SIG-M5 treated with dmso at 0.1 percent for 504 hours (cell line): ENCODE measurements around the gene SHISAL2B.
"Not testable (repeated sequence)": the region's sequence is repeated elsewhere in the genome, so short reads cannot be mapped to it uniquely, and the experiment has no call there.

Source experiments
- DNase-seq: peaks from one replicate; lab custom pipeline; 2025; ENCODE audit not compliant: unreplicated experiment; lab: John Stamatoyannopoulos, UW

The SHISAL2B gene

GRCh38 chr5:64690417-64691151 lies at the start of gene SHISAL2B:
Gene SHISAL2B, plus strand, starts transcription at chr5:64690503. Its CDS starts 121 bp downstream, at chr5:64690624.
- DNase-seq = no peak

- DNase-seq = no peak
Observed at GRCh38 chr5:64644831-64645230, 45.5 kb upstream of the SHISAL2B start.

GRCh38 chr5:64646169-64646568 lies 44.1 kb upstream of the SHISAL2B start:
- no peak for DNase-seq

- no peak for DNase-seq
Observed at GRCh38 chr5:64649512-64649911, 40.8 kb upstream of the SHISAL2B start.

GRCh38 chr5:64653766-64654560 lies 36.3 kb upstream of the SHISAL2B start:
- DNase-seq = no peak

- no peak for DNase-seq
Observed at GRCh38 chr5:64654561-64654938, 35.8 kb upstream of the SHISAL2B start.

GRCh38 chr5:64655596-64655995 lies 34.7 kb upstream of the SHISAL2B start:
- DNase-seq = no peak

GRCh38 chr5:64659289-64659688 lies 31.0 kb upstream of the SHISAL2B start:
- no peak for DNase-seq

- not testable (repeated sequence) for DNase-seq
Observed at GRCh38 chr5:64663181-64663580, 27.1 kb upstream of the SHISAL2B start.

GRCh38 chr5:64665243-64665642 lies 25.1 kb upstream of the SHISAL2B start:
- DNase-seq = no peak

GRCh38 chr5:64666078-64666477 lies 24.2 kb upstream of the SHISAL2B start:
- DNase-seq = no peak

GRCh38 chr5:64667068-64667467 lies 23.2 kb upstream of the SHISAL2B start:
- no peak for DNase-seq

- no peak for DNase-seq
Observed at GRCh38 chr5:64670277-64670676, 20.0 kb upstream of the SHISAL2B start.

GRCh38 chr5:64671678-64672077 lies 18.6 kb upstream of the SHISAL2B start:
- no peak for DNase-seq

GRCh38 chr5:64678374-64678773 lies 11.9 kb upstream of the SHISAL2B start:
- DNase-seq = no peak

- DNase-seq = no peak
Observed at GRCh38 chr5:64680289-64680688, 10.0 kb upstream of the SHISAL2B start.

- DNase-seq = no peak
Observed at GRCh38 chr5:64682608-64683007, 7.7 kb upstream of the SHISAL2B start.

GRCh38 chr5:64685866-64686265 lies 4.4 kb upstream of the SHISAL2B start:
- no peak for DNase-seq

- no peak for DNase-seq
Observed at GRCh38 chr5:64688391-64688790, 1.9 kb upstream of the SHISAL2B start.

- DNase-seq = no peak
Observed at GRCh38 chr5:64688965-64689364, 1.3 kb upstream of the SHISAL2B start.

GRCh38 chr5:64690104-64690416 lies 243 bp upstream of the SHISAL2B start:
- DNase-seq = no peak

GRCh38 chr5:64691291-64691690 lies 988 bp downstream of the SHISAL2B start:
- no peak for DNase-seq

- no peak for DNase-seq
Observed at GRCh38 chr5:64693636-64694035, 3.3 kb downstream of the SHISAL2B start.
